Small intestine (tissue), 7 donors: ENCODE results near the gene NPAS2. TPM values are rescaled to one million over a fixed set of nuclear protein-coding genes. Genes with fewer than 3 reads are reported as not detected.

ENCODE experiments used
- DNase-seq, 2 donors: peaks; one replicate each; pipeline versions ENCODE4 v3.0.0 to v3.0.0-alpha.2; 2013
- FAIRE-seq: peaks from 2 replicates; lab custom pipeline; 2012; peaks lifted over from hg19 to GRCh38; lab: Jason Lieb, UNC
- H3K27ac ChIP-seq, 3 donors: one replicate each; pipeline ENCODE4 v1.5.1; 2013; ENCODE audit warnings: low read length in 2 of 3, mild to moderate bottlenecking in 2 of 3, control low read depth in 1 of 3, inconsistent platforms in 1 of 3, low read depth in 1 of 3, moderate library complexity in 1 of 3
- H3K27me3 ChIP-seq, 3 donors: one replicate each; pipeline ENCODE4 v1.6.1; 2013; ENCODE audit warnings: low read length in 3 of 3, inconsistent platforms in 1 of 3; ENCODE audit not compliant: control insufficient read depth in 3 of 3, insufficient read depth in 3 of 3
- H3K36me3 ChIP-seq, 3 donors: one replicate each; pipeline ENCODE4 v1.6.1; 2013; ENCODE audit warnings: low read length in 3 of 3, inconsistent platforms in 1 of 3, low read depth in 1 of 3, mild to moderate bottlenecking in 1 of 3, moderate library complexity in 1 of 3; ENCODE audit not compliant: control insufficient read depth in 3 of 3, insufficient read depth in 2 of 3
- H3K4me1 ChIP-seq, 3 donors: one replicate each; pipeline ENCODE4 v1.6.1; 2013; ENCODE audit warnings: low read length in 2 of 3, inconsistent platforms in 1 of 3, low read depth in 1 of 3, mild to moderate bottlenecking in 1 of 3, moderate library complexity in 1 of 3; ENCODE audit not compliant: control insufficient read depth in 3 of 3, insufficient read depth in 2 of 3
- H3K4me3 ChIP-seq, 3 donors: one replicate each; pipeline ENCODE4 v1.5.1; 2013; ENCODE audit warnings: low read length in 3 of 3, control low read depth in 1 of 3, inconsistent platforms in 1 of 3, low read depth in 1 of 3, mild to moderate bottlenecking in 1 of 3, moderate library complexity in 1 of 3
- H3K9me3 ChIP-seq, 2 donors: one replicate each; pipeline ENCODE4 v1.6.1; 2013; ENCODE audit warnings: low read depth in 1 of 2, low read length in 1 of 2; ENCODE audit not compliant: control insufficient read depth in 2 of 2, insufficient read depth in 1 of 2
- WGBS, 3 donors: extraction: QIAGEN DNeasy Blood & Tissue Kit; methylation state at CpG; one replicate each; pipeline ENCODE4 v1.1.7; 2013; 5-methylcytosine and 5-hydroxymethylcytosine counted together
- polyA plus RNA-seq, 4 donors: library from polyadenylated mRNA; stranded (reverse) in 3 of 4; unstranded in 1 of 4; fragments of 200-250 nt in 3 of 4; fragments of 120-200 nt in 1 of 4; gene quantifications; one replicate each; pipeline versions ENCODE4 v1.2.1 to v1.2.3, GENCODE V29; 2013
- donor health status: healthy with polysubstance abuse.
- donor health status: control.
- donor health status: control.
- donor health status: Bipolar disorder and iron deficiency.
- donor health status: healthy.

Gene NPAS2
- polyA plus RNA-seq, 4 donors = 23.9 to 34.2 (median 26.3) TPM

- 67 to 88% (median 78%) methylated on average over 4 of the region's 4 CpGs for WGBS, 3 donors
- no peaks in the 10 kb centered on the region for H3K27me3 ChIP-seq
- no peak overlapping the region for H3K27ac ChIP-seq
- H3K9me3 ChIP-seq = no peaks in the 10 kb centered on the region
- no peaks in the 10 kb centered on the region for H3K36me3 ChIP-seq
- no peak for FAIRE-seq
- DNase-seq = no peak
- H3K4me1 ChIP-seq = peaks cover 4 to 25% (median 9%) of the 10 kb centered on the region in 3 donors
- H3K4me3 ChIP-seq = no peak overlapping the region
Observed at GRCh38 chr2:100812573-100812972, 7.4 kb upstream of the NPAS2 start.

- H3K9me3 ChIP-seq = no peaks in the 10 kb centered on the region
- FAIRE-seq (peak; percentile 26), DNase-seq (peak; percentile 58 to 88)
- 5 to 36% (median 20%) methylated on average over 4 of the region's 4 CpGs for WGBS, 3 donors
- no peak overlapping the region for H3K4me3 ChIP-seq
- no peaks in the 10 kb centered on the region for H3K36me3 ChIP-seq
- H3K27ac ChIP-seq = peak overlapping the region; percentile 26 to 87 (median 69)
- H3K27me3 ChIP-seq = no peaks in the 10 kb centered on the region
- peaks cover 4 to 28% (median 9%) of the 10 kb centered on the region in 3 donors for H3K4me1 ChIP-seq
Observed at GRCh38 chr2:100813527-100813926, 6.4 kb upstream of the NPAS2 start.

- no peak for DNase-seq
- Histone ChIP-seq H3K9me3 (no peaks in the 10 kb centered on the region), H3K27me3 (no peaks in the 10 kb centered on the region), H3K4me1 (peaks cover 4 to 29% (median 9%) of the 10 kb centered on the region in 3 donors), H3K4me3 (no peak overlapping the region), H3K36me3 (no peaks in the 10 kb centered on the region), H3K27ac (peak overlapping the region; percentile 24 to 86 (median 69))
- no peak for FAIRE-seq
- WGBS, 3 donors = 38 to 62% (median 55%) methylated on average over 3 of the region's 3 CpGs
Observed at GRCh38 chr2:100814043-100814442, 5.9 kb upstream of the NPAS2 start.

GRCh38 chr2:100814453-100814852 lies 5.5 kb upstream of the NPAS2 start:
- Histone ChIP-seq H3K27me3 (no peaks in the 10 kb centered on the region), H3K27ac (peak overlapping the region; percentile 46 to 86 (median 69)), H3K36me3 (no peaks in the 10 kb centered on the region), H3K4me3 (no peak overlapping the region), H3K4me1 (peaks cover 4 to 29% (median 9%) of the 10 kb centered on the region in 3 donors), H3K9me3 (no peaks in the 10 kb centered on the region)
- 12 to 59% (median 36%) methylated on average over 3 of the region's 3 CpGs for WGBS, 3 donors
- peak; percentile 84 to 98 for DNase-seq
- no peak for FAIRE-seq

GRCh38 chr2:100817388-100817985 lies 2.5 kb upstream of the NPAS2 start:
- Histone ChIP-seq H3K27me3 (no peaks in the 10 kb centered on the region), H3K4me1 (peaks cover 7 to 29% (median 9%) of the 10 kb centered on the region in 3 donors), H3K27ac (no peak overlapping the region), H3K36me3 (no peaks in the 10 kb centered on the region), H3K4me3 (no peak overlapping the region), H3K9me3 (no peaks in the 10 kb centered on the region)
- FAIRE-seq = no peak
- WGBS, 3 donors = 89 to 93% (median 91%) methylated on average over 7 of the region's 7 CpGs
- DNase-seq = no peak

- Histone ChIP-seq H3K27me3 (no peaks in the 10 kb centered on the region), H3K36me3 (no peaks in the 10 kb centered on the region), H3K4me1 (peaks cover 6 to 26% (median 7%) of the 10 kb centered on the region in 3 donors), H3K27ac (peak overlapping the region in 2 of 3 donors; percentile 56 to 74), H3K4me3 (peak overlapping the region in 2 of 3 donors; percentile 71 to 95), H3K9me3 (no peaks in the 10 kb centered on the region)
- WGBS, 3 donors = 25 to 33% (median 26%) methylated on average over 9 to 16 of the region's 16 CpGs
- DNase-seq (no peak), FAIRE-seq (no peak)
Observed at GRCh38 chr2:100818003-100818605, 1.8 kb upstream of the NPAS2 start.

GRCh38 chr2:100818606-100819369 lies 1.2 kb upstream of the NPAS2 start:
- no peak for FAIRE-seq
- no peaks in the 10 kb centered on the region for H3K36me3 ChIP-seq
- no peaks in the 10 kb centered on the region for H3K9me3 ChIP-seq
- DNase-seq = peak; percentile 70 to 76
- H3K4me1 ChIP-seq = peaks cover 7 to 21% (median 11%) of the 10 kb centered on the region in 3 donors
- WGBS, 3 donors = 1 to 2% (median 2%) methylated on average over 32 to 51 of the region's 51 CpGs
- H3K4me3 ChIP-seq = peak overlapping the region; percentile 45 to 95 (median 71)
- no peaks in the 10 kb centered on the region for H3K27me3 ChIP-seq
- peak overlapping the region; percentile 34 to 74 (median 56) for H3K27ac ChIP-seq

- no peaks in the 10 kb centered on the region for H3K27me3 ChIP-seq
- peak overlapping the region; percentile 66 to 95 (median 76) for H3K4me3 ChIP-seq
- peaks cover 7 to 9% (median 8%) of the 10 kb centered on the region in 3 donors for H3K4me1 ChIP-seq
Observed at GRCh38 chr2:100820273-100820522, 259 bp downstream of the NPAS2 start.

More at GRCh38 chr2:100820273-100820522, 259 bp downstream of the NPAS2 start:
- no peaks in the 10 kb centered on the region for H3K9me3 ChIP-seq
- H3K36me3 ChIP-seq = no peaks in the 10 kb centered on the region
- DNase-seq (no peak), FAIRE-seq (no peak)
- 1 to 5% (median 2%) methylated on average over 12 to 43 of the region's 43 CpGs for WGBS, 3 donors
- peak overlapping the region in 2 of 3 donors; percentile 70 to 91 for H3K27ac ChIP-seq
